PC-3 (cell line): Measurements from ENCODE around the gene OR1A1.
"Not testable (repeated sequence)": the region's sequence is repeated elsewhere in the genome, so short reads cannot be mapped to it uniquely, and the experiment has no call there.

ENCODE experiments used
- CTCF ChIP-seq: fragments of 300-600 bp; sonication (generic); conservative IDR thresholded peaks from 2 replicates; pipeline ENCODE4 v1.5.1; 2017; ENCODE audit warnings: antibody characterized with exemption, low read depth, mild to moderate bottlenecking, low read length
- EZH2 ChIP-seq: fragments of 300-600 bp; sonication (generic); IDR thresholded peaks from one replicate; pipeline ENCODE4 v1.6.1; 2017; ENCODE audit warnings: antibody characterized with exemption, mild to moderate bottlenecking, low read length; ENCODE audit not compliant: unreplicated experiment
- EZH2phosphoT487 ChIP-seq: fragments of 300-600 bp; sonication (generic); IDR thresholded peaks from 2 replicates; pipeline ENCODE4 v1.6.1; 2018; ENCODE audit warnings: mild to moderate bottlenecking, antibody characterized with exemption, low read length, borderline replicate concordance

GRCh38 chr17:3219978-3220377 is 12.5 kb downstream of the OR1A1 start:
- TF ChIP-seq CTCF, EZH2phosphoT487, EZH2: not testable (repeated sequence)
